ENCODE data around the gene DNAJC28.
A peak's percentile ranks its signal among the peaks of the same experiment; 100 is the strongest.
"Not testable (repeated sequence)": the region's sequence is repeated elsewhere in the genome, so short reads cannot be mapped to it uniquely, and the experiment has no call there.

DNAJC28 gene, protein sequence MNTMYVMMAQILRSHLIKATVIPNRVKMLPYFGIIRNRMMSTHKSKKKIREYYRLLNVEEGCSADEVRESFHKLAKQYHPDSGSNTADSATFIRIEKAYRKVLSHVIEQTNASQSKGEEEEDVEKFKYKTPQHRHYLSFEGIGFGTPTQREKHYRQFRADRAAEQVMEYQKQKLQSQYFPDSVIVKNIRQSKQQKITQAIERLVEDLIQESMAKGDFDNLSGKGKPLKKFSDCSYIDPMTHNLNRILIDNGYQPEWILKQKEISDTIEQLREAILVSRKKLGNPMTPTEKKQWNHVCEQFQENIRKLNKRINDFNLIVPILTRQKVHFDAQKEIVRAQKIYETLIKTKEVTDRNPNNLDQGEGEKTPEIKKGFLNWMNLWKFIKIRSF

DNA sequence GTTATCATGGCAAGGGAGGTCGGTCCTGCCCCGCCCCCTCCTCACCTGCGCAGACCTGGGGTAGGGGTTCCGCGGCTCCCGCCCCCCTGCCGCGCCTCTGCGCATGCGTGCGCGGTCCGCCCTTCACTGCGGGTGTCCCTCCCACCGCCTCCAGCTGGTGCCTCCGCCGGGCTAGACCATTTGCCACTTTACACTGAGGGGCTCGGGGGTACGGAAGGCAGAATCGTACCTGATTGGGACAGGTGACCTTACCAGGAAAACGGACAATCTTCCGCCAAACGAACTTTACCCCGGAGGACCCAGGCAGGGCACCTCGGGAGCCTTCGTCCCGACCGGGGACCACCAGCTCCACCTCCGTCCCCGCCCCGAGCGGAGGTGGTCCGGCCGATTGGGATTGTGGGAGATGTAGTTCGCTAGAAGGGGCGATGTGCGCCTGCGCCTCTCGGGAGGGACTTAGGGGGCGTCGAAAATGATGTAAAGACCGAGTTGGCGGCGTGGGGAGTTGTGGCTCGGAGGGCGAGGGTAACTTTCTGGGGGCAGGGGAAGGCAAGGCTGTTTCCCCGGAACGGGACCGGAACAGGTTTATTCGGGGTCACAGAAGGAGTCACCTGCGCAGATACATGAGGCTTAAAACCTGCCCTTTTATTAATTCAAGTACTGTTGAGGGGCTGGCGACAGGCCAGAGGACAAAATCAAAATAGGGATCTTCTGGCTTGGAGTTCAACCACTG, at the start of gene DNAJC28:
Gene DNAJC28, minus strand, starts transcription at position 344 of the 730 bp plus-strand sequence. CDS start 2,323 bp downstream, outside the sequence.
- Histone ChIP-seq H3K9me3 (ENCODE audit: control insufficient read depth, insufficient read depth, low read length) (no peaks in the 10 kb centered on the region), H3K36me3 (ENCODE audit: insufficient read depth, low read length) (no peaks in the 10 kb centered on the region), H3K9ac (ENCODE audit: low read depth, low read length) (peak within 1 kb of the TSS; percentile 74), H3K4me1 (ENCODE audit: insufficient read depth, low read length) (no peaks in the 10 kb centered on the region; the same call in 1 of the 2 replicates)

DNA sequence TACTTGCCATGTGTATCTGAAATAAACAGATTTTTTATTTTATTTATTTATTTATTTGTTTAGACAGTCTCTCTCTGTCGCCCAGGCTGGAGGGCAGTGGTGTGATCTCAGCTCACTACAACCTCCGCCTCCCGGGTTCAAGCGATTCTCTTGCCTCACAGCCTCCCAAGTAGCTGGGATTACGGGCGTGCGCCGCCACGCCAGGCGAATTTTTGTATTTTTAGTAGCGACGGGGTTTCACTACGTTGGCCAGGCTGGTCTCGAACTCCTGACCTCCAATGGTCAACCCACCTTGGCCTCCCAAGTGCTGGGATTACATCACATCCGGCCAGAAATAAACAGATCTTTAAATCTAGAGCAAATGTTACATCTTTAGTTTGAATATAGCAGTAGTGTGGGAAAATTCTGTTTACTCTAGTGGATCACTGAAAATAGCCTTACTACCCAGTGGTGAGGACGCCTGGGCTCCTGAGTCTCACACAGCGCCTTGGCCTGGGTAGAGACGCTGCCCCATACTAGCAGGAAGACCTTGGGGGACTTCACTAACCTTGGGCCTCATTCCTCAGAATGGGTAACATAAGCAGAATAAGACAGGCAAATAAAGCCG, 49.7 kb upstream of the DNAJC28 start:
- Histone ChIP-seq H3K9me3 (ENCODE audit: control insufficient read depth, insufficient read depth, low read length) (no peaks in the 10 kb centered on the region), H3K9ac (ENCODE audit: low read depth, low read length) (peak overlapping the region; percentile 98), H3K36me3 (ENCODE audit: insufficient read depth, low read length) (peaks cover 22% of the 10 kb centered on the region), H3K4me1 (ENCODE audit: insufficient read depth, low read length) (no peaks in the 10 kb centered on the region)

DNA sequence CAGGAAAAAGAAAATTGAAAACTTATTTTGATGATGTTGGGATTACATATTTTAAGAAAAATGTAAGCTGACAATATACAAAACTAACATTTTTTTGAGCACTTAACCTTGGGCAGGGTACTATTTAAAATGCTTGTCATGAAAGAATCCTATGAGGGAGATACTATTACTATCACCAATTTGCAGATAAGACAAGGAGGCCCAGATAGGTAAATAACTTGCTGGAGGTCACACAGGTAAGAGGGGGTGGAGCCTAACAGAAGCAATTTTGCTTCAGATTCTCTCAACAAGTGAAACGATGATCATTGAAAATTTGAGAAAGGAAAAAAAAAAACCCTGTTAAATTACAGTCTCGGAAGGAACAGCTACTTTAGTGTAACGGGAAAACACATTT, 49.2 kb upstream of the DNAJC28 start:
- no peaks in the 10 kb centered on the region for H3K9me3 ChIP-seq (ENCODE audit: control insufficient read depth, insufficient read depth, low read length)
- H3K9ac ChIP-seq (ENCODE audit: low read depth, low read length), result peak overlapping the region; percentile 98; the same call in 1 of the 2 replicates
- no peaks in the 10 kb centered on the region for H3K4me1 ChIP-seq (ENCODE audit: insufficient read depth, low read length)
- peaks cover 26% of the 10 kb centered on the region for H3K36me3 ChIP-seq (ENCODE audit: insufficient read depth, low read length)

DNA sequence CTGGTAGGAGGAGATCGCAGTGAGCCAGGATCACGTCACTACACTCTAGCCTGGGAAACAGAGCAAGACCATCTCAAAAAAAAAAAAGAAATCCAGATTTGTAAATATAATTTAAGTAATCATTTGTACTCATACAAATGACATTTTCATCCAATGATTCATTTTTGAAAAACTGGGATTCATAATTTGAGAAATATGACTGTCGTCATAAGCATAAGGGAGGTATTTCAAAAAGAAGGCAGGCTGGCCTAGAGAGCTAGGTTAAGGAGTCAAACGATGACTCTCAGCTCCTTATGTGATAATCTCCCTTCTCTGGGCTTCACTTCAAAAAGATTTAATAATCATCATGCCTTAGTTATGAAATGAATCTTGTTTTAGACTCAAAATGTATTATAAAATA, 48.1 kb upstream of the DNAJC28 start:
- Histone ChIP-seq H3K9me3 (ENCODE audit: control insufficient read depth, insufficient read depth, low read length) (no peaks in the 10 kb centered on the region), H3K9ac (ENCODE audit: low read depth, low read length) (no peak overlapping the region), H3K4me1 (ENCODE audit: insufficient read depth, low read length) (no peaks in the 10 kb centered on the region), H3K36me3 (ENCODE audit: insufficient read depth, low read length) (peaks cover 36% of the 10 kb centered on the region)

DNA sequence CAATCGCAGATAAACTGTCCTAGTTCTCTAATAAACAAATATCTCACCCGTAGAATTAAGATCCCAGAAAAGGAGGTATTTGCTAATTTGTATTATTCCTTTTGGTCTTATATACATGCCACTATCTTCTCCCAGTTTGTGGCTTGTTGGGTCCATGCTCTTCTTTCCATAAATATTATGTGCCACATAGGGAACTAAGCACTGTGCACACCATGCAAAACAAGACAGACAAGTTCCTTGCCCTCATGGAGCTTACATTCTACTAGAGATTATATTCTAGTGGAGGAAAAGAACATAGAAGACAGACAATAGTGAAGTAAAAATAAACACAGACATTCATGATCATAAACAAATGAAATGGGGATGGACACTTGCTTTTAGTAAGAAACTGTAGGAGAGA, 45.7 kb upstream of the DNAJC28 start:
- Histone ChIP-seq H3K9me3 (ENCODE audit: control insufficient read depth, insufficient read depth, low read length) (no peaks in the 10 kb centered on the region), H3K4me1 (ENCODE audit: insufficient read depth, low read length) (no peaks in the 10 kb centered on the region), H3K9ac (ENCODE audit: low read depth, low read length) (no peak overlapping the region), H3K36me3 (ENCODE audit: insufficient read depth, low read length) (peaks cover 51% of the 10 kb centered on the region)

DNA sequence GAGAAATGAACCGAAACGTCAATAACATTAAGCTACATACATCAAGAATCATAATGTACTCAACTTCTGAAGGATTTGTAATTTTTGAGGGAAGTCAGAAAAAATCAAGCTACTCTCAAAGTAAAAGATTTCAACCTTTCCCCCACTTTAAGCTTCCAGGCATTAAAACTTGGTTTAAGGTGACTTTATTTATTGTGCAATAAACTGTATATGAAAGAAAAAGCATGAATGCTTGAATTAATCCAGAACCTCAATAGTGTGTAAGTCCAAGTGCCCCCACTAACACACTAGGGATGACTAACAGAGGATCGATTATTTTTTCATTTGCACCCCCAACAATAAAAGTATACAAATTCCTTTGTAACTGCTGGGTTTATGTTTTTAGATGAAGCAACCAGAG, 39.5 kb upstream of the DNAJC28 start:
- H3K9me3 ChIP-seq (ENCODE audit: control insufficient read depth, insufficient read depth, low read length), result no peaks in the 10 kb centered on the region
- no peak overlapping the region for H3K9ac ChIP-seq (ENCODE audit: low read depth, low read length)
- peaks cover 67% of the 10 kb centered on the region for H3K36me3 ChIP-seq (ENCODE audit: insufficient read depth, low read length)
- no peaks in the 10 kb centered on the region for H3K4me1 ChIP-seq (ENCODE audit: insufficient read depth, low read length)

DNA sequence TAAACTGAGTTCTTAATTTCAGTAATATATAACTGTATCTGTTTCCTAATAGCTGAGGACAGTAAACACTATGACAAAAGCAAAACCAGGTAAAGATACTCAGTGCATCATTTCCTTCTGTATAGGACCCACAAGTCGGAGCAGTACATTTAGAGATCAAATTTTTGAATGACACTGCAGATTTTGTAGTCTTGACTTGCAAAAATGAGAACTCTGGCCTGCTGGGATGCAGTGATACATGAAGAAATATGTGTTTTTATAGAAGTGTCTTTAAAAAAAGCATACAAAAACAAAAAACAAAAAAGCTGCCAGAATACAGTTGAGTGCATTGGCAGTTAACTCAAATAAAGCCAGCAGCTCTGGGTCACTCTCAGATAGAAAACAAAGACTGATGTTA, 31.4 kb upstream of the DNAJC28 start:
- Histone ChIP-seq H3K36me3 (ENCODE audit: insufficient read depth, low read length) (peaks cover 28% of the 10 kb centered on the region), H3K4me1 (ENCODE audit: insufficient read depth, low read length) (no peaks in the 10 kb centered on the region), H3K9ac (ENCODE audit: low read depth, low read length) (no peak overlapping the region), H3K9me3 (ENCODE audit: control insufficient read depth, insufficient read depth, low read length) (no peaks in the 10 kb centered on the region)

DNA sequence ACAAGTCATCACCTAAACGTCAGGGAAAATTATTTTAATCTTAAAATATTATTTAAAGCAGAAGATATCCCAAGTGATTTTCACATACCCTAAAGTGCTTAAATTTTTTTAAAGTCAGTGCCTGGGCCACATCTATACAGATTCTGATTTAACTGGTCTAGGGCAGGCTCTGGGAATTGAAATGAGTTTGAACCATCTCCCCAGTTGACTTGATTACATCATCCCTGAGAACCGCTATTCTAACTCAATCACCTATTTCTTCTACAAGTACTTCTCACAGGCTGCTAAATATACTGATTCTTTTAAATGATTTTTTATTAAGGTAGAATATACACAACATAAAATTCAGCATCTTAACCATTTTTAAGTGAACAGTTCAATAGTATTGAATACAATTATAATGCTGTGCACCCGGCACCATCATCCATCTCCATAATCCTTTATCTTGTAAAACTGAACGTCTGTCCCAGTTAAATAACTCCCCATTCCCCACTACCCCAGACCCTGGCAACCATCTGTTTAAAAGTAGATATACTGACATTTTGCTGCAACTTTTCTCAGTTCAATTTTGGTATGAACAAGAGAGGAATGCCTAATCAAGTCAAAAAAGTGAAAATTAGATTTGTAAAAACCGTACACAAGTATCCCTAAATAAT, 30.9 kb upstream of the DNAJC28 start:
- H3K36me3 ChIP-seq (ENCODE audit: insufficient read depth, low read length), result peaks cover 27% of the 10 kb centered on the region

DNA sequence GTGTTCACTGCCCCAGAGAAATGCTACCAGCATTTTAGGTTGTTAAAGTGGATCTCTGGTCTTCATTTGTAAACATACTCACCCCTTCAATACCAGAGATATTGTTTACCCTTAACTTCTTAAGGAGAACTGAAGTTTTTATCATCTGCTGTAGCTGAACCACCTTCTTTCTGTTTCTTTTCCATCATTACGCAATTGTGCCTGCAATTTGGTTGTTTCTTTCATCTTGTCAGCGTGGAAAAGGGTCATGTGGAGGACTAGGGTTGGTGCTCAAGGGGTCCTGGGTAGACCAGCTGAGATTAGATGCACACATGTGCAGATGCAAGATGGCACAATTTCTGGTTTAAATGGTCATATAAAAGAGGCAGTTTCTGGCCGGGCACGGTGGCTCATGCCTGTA, 27.4 kb upstream of the DNAJC28 start:
- no peak overlapping the region for H3K9ac ChIP-seq (ENCODE audit: low read depth, low read length)
- peaks cover 33% of the 10 kb centered on the region for H3K36me3 ChIP-seq (ENCODE audit: insufficient read depth, low read length)
- no peaks in the 10 kb centered on the region for H3K9me3 ChIP-seq (ENCODE audit: control insufficient read depth, insufficient read depth, low read length)
- no peaks in the 10 kb centered on the region for H3K4me1 ChIP-seq (ENCODE audit: insufficient read depth, low read length)

More for the DNA sequence above, 30.9 kb upstream of the DNAJC28 start:
- H3K9ac ChIP-seq (ENCODE audit: low read depth, low read length), result no peak overlapping the region
- no peaks in the 10 kb centered on the region for H3K4me1 ChIP-seq (ENCODE audit: insufficient read depth, low read length)
- H3K9me3 ChIP-seq (ENCODE audit: control insufficient read depth, insufficient read depth, low read length), result no peaks in the 10 kb centered on the region

DNA sequence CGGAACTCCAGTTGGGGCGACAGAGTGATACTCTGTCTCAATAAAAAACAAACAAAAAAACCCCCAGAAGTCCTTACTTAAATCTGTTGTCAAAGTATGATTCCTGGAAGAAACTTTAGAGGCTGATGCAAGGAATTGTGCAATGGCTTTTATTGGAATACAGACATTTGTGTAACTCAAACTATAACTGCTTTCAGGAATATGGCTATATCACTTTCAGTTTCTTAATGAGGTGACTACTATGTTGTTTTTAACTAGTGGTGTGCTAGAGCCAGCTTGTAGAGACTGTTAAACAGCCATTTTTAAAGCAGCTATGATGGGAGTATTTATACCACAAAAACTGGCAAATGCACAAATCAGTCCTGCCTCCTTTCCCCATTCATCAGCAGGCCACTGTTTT, 22.7 kb upstream of the DNAJC28 start:
- no peak overlapping the region for H3K9ac ChIP-seq (ENCODE audit: low read depth, low read length)
- H3K36me3 ChIP-seq (ENCODE audit: insufficient read depth, low read length), result peaks cover 49% of the 10 kb centered on the region
- no peaks in the 10 kb centered on the region for H3K9me3 ChIP-seq (ENCODE audit: control insufficient read depth, insufficient read depth, low read length)
- H3K4me1 ChIP-seq (ENCODE audit: insufficient read depth, low read length), result no peaks in the 10 kb centered on the region

DNA sequence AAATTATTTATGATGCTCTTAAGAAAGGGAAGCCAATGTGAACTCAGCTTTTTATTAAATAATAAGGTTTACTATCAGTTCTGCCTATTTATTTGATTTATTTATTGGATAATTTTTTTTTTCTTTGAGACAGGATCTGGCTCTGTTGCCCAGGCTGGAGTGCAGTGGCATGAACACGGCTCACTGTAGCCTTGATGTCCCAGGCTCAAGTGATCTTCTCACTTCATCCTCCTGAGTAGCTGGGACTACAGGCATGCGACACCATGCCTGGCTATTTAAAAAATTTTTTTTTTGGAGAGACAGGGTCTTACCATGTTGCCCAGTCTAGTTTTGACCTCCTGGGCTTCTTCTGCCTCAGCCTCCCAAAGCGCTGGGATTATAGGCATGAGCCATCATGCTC, 21.0 kb upstream of the DNAJC28 start:
- Histone ChIP-seq H3K36me3 (ENCODE audit: insufficient read depth, low read length) (peaks cover 51% of the 10 kb centered on the region), H3K4me1 (ENCODE audit: insufficient read depth, low read length) (no peaks in the 10 kb centered on the region)

DNA sequence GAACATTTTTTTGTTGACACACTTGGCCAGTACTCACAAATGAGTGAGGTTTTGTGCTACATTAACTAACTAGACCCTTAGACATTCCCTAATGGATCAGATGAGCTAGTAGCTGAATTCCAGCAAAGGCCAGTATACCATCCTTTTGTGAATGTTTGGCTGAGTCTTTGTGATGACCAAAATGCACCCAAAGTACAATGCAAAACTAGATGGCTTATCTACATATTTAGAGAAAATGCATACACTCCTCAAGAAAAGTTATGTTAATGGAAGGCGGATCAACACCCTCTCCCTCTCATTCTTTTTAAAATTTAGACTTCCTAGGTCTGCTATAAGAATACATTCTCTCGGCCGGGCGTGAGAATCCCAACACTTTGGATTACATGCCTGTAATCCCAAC, 20.1 kb upstream of the DNAJC28 start:
- Histone ChIP-seq H3K4me1 (ENCODE audit: insufficient read depth, low read length) (no peaks in the 10 kb centered on the region), H3K9me3 (ENCODE audit: control insufficient read depth, insufficient read depth, low read length) (no peaks in the 10 kb centered on the region), H3K9ac (ENCODE audit: low read depth, low read length) (no peak overlapping the region), H3K36me3 (ENCODE audit: insufficient read depth, low read length) (peaks cover 48% of the 10 kb centered on the region)

More for the DNA sequence above, 21.0 kb upstream of the DNAJC28 start:
- Histone ChIP-seq H3K9ac (ENCODE audit: low read depth, low read length) (no peak overlapping the region), H3K9me3 (ENCODE audit: control insufficient read depth, insufficient read depth, low read length) (no peaks in the 10 kb centered on the region)

DNA sequence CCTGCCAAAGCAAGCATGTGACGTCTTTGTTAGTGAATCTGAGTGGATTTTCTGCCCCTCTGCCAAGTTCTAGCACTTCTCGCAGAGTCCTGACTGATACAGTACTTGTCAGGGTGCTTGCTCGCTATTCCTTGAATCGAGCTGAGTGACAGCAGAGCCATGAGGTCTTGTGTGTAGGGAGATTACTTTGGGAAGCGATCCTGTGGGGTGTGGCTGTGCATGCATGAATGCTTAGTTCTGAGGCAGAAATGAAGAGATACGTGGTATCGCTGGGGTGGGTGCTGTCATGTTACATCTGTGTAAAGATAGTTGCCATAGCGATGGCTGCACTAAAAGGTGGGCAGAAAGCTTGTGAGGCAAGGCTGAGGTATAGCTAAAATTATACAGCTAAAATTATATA, 19.3 kb upstream of the DNAJC28 start:
- Histone ChIP-seq H3K9ac (ENCODE audit: low read depth, low read length) (no peak overlapping the region), H3K36me3 (ENCODE audit: insufficient read depth, low read length) (peaks cover 48% of the 10 kb centered on the region), H3K9me3 (ENCODE audit: control insufficient read depth, insufficient read depth, low read length) (no peaks in the 10 kb centered on the region), H3K4me1 (ENCODE audit: insufficient read depth, low read length) (no peaks in the 10 kb centered on the region)

DNA sequence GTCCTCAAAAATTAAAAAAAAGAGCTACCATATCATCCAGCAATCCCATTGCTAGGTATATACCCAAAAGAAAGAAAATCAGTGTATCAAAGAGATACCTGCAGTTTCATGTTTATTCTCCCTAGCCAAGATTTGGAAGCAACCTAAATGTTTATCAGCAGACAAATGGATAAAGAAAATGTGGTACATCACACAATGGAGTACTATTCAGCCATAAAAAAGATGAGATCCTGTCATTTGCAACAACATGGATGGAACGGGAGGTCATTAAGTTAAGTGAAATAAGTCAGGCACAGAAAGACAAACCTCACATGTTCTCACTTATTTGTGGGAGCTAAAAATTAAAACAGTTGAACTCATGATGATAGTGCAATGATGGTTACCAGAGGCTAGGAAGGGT, 15.5 kb upstream of the DNAJC28 start:
- H3K9ac ChIP-seq (ENCODE audit: low read depth, low read length); H3K9me3 ChIP-seq (ENCODE audit: control insufficient read depth, insufficient read depth, low read length); H3K4me1 ChIP-seq (ENCODE audit: insufficient read depth, low read length): not testable (repeated sequence)
- peaks cover 44% of the 10 kb centered on the region for H3K36me3 ChIP-seq (ENCODE audit: insufficient read depth, low read length)

All from ES-I3 (cell line).